ENCODE measurements around the gene CHRM2. TPM values are rescaled to one million over a fixed set of nuclear protein-coding genes. Genes with fewer than 3 reads are reported as not detected.

The CHRM2 gene
- total RNA-seq, 1 experiment from 2014 or later = not detected

GRCh38 chr7:136884492-136884891 lies 16.0 kb downstream of the CHRM2 start:
- CTCF ChIA-PET = no interaction called here

GRCh38 chr7:136887317-136887716 lies 18.9 kb downstream of the CHRM2 start:
- Mint-ChIP-seq H3K27ac (ENCODE audit: unreplicated experiment) (no peak overlapping the region), H3K36me3 (ENCODE audit: insufficient read depth, unreplicated experiment) (no peaks in the 10 kb centered on the region), H3K27me3 (ENCODE audit: unreplicated experiment) (no peaks in the 10 kb centered on the region), H3K4me1 (ENCODE audit: low read depth, unreplicated experiment) (no peaks in the 10 kb centered on the region), H3K4me3 (ENCODE audit: low read depth, unreplicated experiment) (no peak overlapping the region), H3K9me3 (ENCODE audit: low read depth, unreplicated experiment) (peaks cover 13% of the 10 kb centered on the region)
- TF ChIP-seq CTCF (IDR thresholded peaks at IDR 0.05; ENCODE audit: unreplicated experiment) = no peak
- no peak for DNase-seq
- CTCF ChIA-PET = no interaction called here
- intact Hi-C loops (cut with micrococcal nuclease; ENCODE audit: unreplicated experiment) = no loop called here
- no TSS peak for BruUV-seq (replicated peaks)

More at GRCh38 chr7:136884492-136884891, 16.0 kb downstream of the CHRM2 start:
- Mint-ChIP-seq H3K4me3 (ENCODE audit: low read depth, unreplicated experiment) (no peak overlapping the region), H3K9me3 (ENCODE audit: low read depth, unreplicated experiment) (peaks cover 26% of the 10 kb centered on the region), H3K36me3 (ENCODE audit: insufficient read depth, unreplicated experiment) (no peaks in the 10 kb centered on the region), H3K4me1 (ENCODE audit: low read depth, unreplicated experiment) (no peaks in the 10 kb centered on the region), H3K27me3 (ENCODE audit: unreplicated experiment) (no peaks in the 10 kb centered on the region), H3K27ac (ENCODE audit: unreplicated experiment) (no peak overlapping the region)
- no TSS peak for BruUV-seq (replicated peaks)
- intact Hi-C loops (cut with micrococcal nuclease; ENCODE audit: unreplicated experiment) = no loop called here
- TF ChIP-seq CTCF (IDR thresholded peaks at IDR 0.05; ENCODE audit: unreplicated experiment) = no peak
- DNase-seq = no peak

GRCh38 chr7:136890399-136890798 lies 21.9 kb downstream of the CHRM2 start:
- Mint-ChIP-seq H3K4me1 (ENCODE audit: low read depth, unreplicated experiment) (no peaks in the 10 kb centered on the region), H3K27me3 (ENCODE audit: unreplicated experiment) (no peaks in the 10 kb centered on the region), H3K9me3 (ENCODE audit: low read depth, unreplicated experiment) (peaks cover 13% of the 10 kb centered on the region), H3K27ac (ENCODE audit: unreplicated experiment) (no peak overlapping the region), H3K4me3 (ENCODE audit: low read depth, unreplicated experiment) (no peak overlapping the region), H3K36me3 (ENCODE audit: insufficient read depth, unreplicated experiment) (no peaks in the 10 kb centered on the region)
- no peak for DNase-seq
- CTCF ChIA-PET = no interaction called here
- BruUV-seq (replicated peaks) = no TSS peak
- no peak for TF ChIP-seq CTCF (IDR thresholded peaks at IDR 0.05; ENCODE audit: unreplicated experiment)
- intact Hi-C loops (cut with micrococcal nuclease; ENCODE audit: unreplicated experiment) = no loop called here

- intact Hi-C loops (cut with micrococcal nuclease; ENCODE audit: unreplicated experiment) = no loop called here
- CTCF ChIA-PET = interaction anchor here (0.7 kb wide), 1 partner anchor 44 kb away, joined by 3 read pairs; no protein-coding TSS in a partner anchor
- peaks cover 13% of the 10 kb centered on the region for H3K9me3 Mint-ChIP-seq (ENCODE audit: low read depth, unreplicated experiment)
- DNase-seq = no peak
- H3K4me3 Mint-ChIP-seq (ENCODE audit: low read depth, unreplicated experiment) = no peak overlapping the region
- H3K27me3 Mint-ChIP-seq (ENCODE audit: unreplicated experiment) = no peaks in the 10 kb centered on the region
- H3K4me1 Mint-ChIP-seq (ENCODE audit: low read depth, unreplicated experiment) = no peaks in the 10 kb centered on the region
- no peak overlapping the region for H3K27ac Mint-ChIP-seq (ENCODE audit: unreplicated experiment)
- no peak for TF ChIP-seq CTCF (IDR thresholded peaks at IDR 0.05; ENCODE audit: unreplicated experiment)
- no peaks in the 10 kb centered on the region for H3K36me3 Mint-ChIP-seq (ENCODE audit: insufficient read depth, unreplicated experiment)
- no TSS peak for BruUV-seq (replicated peaks)
Measured at GRCh38 chr7:136891850-136892249, 23.4 kb downstream of the CHRM2 start.
